ENCODE data around the gene MRPS12.
"Not testable (repeated sequence)": the region's sequence is repeated elsewhere in the genome, so short reads cannot be mapped to it uniquely, and the experiment has no call there.

The MRPS12 gene

DNA sequence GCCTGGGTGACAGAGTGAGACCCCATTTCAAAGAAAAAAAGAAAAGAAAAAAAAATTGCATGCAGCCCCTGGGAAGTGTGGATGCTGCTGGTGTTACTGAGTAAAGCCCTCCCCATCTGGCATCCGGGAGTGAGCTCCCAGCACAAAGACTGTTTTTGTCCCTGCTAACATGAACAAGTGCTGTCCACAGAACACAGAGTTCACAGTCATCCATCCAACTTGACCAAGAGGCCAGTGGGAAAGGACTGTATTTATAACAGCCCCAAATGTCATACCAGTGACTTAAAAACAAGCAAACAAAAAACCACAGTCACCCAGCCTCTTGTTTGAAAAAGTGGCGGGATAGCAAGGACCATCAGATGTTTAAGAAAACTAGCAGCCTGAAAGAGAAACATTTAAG lies 34.0 kb downstream of the MRPS12 start:
- TF ChIP-seq, protein P1, sequence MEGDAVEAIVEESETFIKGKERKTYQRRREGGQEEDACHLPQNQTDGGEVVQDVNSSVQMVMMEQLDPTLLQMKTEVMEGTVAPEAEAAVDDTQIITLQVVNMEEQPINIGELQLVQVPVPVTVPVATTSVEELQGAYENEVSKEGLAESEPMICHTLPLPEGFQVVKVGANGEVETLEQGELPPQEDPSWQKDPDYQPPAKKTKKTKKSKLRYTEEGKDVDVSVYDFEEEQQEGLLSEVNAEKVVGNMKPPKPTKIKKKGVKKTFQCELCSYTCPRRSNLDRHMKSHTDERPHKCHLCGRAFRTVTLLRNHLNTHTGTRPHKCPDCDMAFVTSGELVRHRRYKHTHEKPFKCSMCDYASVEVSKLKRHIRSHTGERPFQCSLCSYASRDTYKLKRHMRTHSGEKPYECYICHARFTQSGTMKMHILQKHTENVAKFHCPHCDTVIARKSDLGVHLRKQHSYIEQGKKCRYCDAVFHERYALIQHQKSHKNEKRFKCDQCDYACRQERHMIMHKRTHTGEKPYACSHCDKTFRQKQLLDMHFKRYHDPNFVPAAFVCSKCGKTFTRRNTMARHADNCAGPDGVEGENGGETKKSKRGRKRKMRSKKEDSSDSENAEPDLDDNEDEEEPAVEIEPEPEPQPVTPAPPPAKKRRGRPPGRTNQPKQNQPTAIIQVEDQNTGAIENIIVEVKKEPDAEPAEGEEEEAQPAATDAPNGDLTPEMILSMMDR (IDR thresholded peaks at IDR 0.05; ENCODE audit: low read depth, low read length) = no peak

DNA sequence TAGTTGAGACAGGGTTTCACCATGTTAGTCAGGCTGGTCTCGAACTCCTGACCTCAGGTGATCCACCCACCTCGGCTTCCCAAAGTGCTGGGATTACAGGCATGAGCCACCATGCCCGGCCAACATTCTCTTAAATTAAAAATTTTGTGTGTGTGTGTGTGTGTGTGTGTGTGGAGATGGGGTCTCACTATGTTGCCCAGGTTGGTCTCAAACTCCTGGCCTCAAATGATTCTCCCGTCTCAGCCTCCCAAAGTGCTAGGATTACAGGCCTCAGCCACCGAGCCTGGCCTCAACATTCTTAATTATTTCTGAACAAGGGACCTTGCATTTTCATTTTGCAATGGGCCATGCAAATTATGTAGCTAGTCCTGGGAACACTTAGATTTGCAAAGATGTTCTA lies 35.4 kb downstream of the MRPS12 start:
- not testable (repeated sequence) for DNase-seq (ENCODE audit: low read depth); H3K4me3 ChIP-seq (ENCODE audit: low read depth, low read length)

More for the DNA sequence above, 34.0 kb downstream of the MRPS12 start:
- H3K4me3 ChIP-seq (ENCODE audit: low read depth, low read length) = no peak overlapping the region
- DNase-seq (ENCODE audit: low read depth) = no peak

DNA sequence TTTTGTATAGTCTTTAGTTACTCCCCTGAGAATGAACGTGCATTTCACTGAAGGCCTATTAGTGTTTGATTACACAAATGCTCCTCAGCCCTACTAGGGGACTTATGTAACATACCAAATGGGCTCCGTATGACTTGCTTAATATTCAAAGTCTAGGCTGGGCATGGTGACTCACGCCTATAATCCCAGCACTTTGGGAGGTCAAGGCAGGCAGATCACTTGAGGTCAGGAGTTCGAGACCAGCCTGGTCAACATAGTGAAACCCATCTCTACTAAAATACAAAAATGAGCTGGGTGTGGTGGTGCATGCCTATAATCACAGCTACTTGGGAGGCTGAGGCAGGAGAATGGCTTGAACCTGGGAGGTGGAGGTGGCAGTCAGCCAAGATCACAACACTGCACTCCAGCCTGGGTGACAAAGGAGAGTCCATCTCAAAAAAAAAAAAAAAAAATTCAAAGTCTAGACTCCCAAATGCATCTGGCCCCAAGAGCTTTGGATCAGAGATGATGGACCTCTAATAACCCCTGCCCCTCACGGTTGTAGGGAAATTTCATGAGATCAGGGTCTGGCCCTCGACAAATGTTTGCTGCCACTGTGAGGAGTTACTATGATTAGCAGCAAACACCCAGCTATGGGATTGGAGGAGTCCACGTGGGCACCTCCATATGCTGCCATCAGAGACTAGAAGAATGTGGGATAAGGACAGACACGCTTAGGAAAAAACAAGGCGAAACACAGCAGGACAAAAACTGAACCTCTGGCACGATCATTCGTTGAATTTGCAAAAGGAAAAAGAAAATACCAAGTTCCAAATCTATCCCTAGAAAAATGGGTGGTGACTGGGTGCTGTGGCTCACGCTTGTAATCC lies 40.2 kb downstream of the MRPS12 start:
- H3K4me3 ChIP-seq (ENCODE audit: low read depth, low read length) = no peak overlapping the region
- DNase-seq (ENCODE audit: low read depth) = peak; percentile 49
- TF ChIP-seq MYC (IDR thresholded peaks at IDR 0.05; ENCODE audit: low read depth, low read length) = no peak
- no peak for TF ChIP-seq POLR2A (IDR thresholded peaks at IDR 0.05; ENCODE audit: extremely low read depth, insufficient read length)
- TF ChIP-seq, protein P1 (IDR thresholded peaks at IDR 0.05; ENCODE audit: low read depth, low read length) = no peak
- TF ChIP-seq, protein P2, sequence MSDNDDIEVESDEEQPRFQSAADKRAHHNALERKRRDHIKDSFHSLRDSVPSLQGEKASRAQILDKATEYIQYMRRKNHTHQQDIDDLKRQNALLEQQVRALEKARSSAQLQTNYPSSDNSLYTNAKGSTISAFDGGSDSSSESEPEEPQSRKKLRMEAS (IDR thresholded peaks at IDR 0.05; ENCODE audit: low read depth, low read length) = no peak

DNA sequence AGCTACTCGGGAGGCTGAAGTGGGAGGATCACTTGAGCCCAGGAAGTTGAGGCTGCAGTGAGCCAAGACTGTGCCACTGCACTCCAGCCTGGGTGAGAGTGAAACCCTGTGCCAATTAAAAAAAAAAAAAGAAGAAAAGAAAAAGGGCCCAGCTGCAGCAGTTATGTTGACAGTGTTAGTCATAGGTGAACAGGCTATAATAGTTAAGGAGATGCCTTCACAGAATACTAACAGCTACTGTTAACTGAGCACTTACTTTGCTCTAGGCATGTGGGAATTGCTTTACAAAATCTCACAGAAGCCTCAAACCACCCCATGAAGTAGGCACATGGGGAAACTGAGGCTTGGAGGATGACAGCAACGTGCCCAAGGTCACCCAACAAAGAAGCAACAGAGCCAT lies 40.9 kb downstream of the MRPS12 start:
- TF ChIP-seq MYC (IDR thresholded peaks at IDR 0.05; ENCODE audit: low read depth, low read length) = no peak
- TF ChIP-seq POLR2A (IDR thresholded peaks at IDR 0.05; ENCODE audit: extremely low read depth, insufficient read length) = no peak
- TF ChIP-seq, protein P2 (IDR thresholded peaks at IDR 0.05; ENCODE audit: low read depth, low read length) = no peak
- TF ChIP-seq, protein P1 (IDR thresholded peaks at IDR 0.05; ENCODE audit: low read depth, low read length) = no peak
- no peak overlapping the region for H3K4me3 ChIP-seq (ENCODE audit: low read depth, low read length)
- no peak for DNase-seq (ENCODE audit: low read depth)

DNA sequence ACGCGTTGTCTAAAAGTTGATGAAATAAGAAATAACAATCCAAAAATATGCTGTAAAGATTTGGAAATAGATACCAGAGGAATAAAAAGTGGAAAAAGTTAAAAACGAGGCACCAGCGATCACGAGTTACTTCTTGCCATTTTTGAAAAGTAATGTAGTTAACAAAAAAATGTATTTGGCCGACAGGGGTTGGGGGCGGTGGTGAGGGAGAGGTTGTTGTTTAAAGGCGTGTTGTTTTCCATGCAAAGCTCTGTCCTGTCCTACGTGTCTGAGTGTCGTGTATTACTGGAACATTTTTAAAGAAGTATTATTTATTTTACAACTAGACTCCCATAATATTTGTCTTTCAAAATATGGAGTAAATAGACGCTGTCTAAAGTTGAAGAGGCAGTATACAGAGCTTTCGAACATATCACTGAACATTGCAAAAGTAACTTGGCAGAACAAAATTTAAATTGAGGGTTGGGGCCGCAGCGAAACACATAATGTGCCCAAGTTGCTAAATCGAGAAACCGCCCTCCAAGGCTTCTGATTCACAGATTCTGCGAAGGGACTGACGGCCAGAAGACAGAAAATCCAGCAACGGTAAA lies 44.0 kb downstream of the MRPS12 start:
- no peak for DNase-seq (ENCODE audit: low read depth)
- H3K4me3 ChIP-seq (ENCODE audit: low read depth, low read length) = no peak overlapping the region
- TF ChIP-seq MYC (IDR thresholded peaks at IDR 0.05; ENCODE audit: low read depth, low read length) = no peak
- TF ChIP-seq, protein P1 (IDR thresholded peaks at IDR 0.05; ENCODE audit: low read depth, low read length) = no peak
- TF ChIP-seq POLR2A (IDR thresholded peaks at IDR 0.05; ENCODE audit: extremely low read depth, insufficient read length) = no peak
- TF ChIP-seq, protein P2 (IDR thresholded peaks at IDR 0.05; ENCODE audit: low read depth, low read length) = no peak

DNA sequence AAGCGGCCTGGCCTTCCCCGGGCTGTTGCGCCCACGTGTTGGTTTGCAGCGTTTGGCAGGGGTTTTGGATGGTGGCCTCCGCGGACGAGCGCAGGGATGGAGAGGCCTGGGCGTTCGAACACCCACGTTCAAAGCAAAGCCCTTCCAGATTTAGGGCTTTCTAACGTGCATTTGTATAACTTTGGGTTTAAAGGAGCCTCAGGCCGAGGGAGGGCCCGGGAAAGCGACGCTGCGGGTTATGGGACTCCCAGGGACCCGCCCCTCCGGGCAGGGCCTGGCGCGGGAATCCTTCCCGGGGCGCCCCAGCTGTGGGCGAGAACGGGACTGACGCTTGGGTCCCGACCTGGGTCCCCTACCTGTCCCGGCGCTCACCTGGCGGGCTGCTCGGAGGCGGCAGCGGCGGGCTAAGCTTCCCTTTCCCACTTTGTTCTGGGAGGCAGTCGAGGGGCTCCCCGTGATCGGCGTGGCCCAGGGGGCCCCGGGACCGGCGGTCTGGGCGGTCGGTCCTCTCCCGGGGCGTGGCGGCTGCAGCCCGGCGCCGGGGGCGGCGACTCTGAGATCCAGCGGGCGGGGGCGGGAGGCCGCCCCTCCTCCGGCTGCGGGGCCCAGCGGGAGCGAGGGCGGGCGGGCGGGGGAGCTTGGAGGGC lies 44.6 kb downstream of the MRPS12 start, which contains the start of gene FBXO17:
TSS of gene FBXO17 (minus strand) at position 529 of the 647 bp plus-strand sequence. CDS start 25,423 bp downstream, outside the sequence.
- TF ChIP-seq, protein P2 (IDR thresholded peaks at IDR 0.05; ENCODE audit: low read depth, low read length) = no peak
- TF ChIP-seq, protein P1 (IDR thresholded peaks at IDR 0.05; ENCODE audit: low read depth, low read length) = no peak
- no peak for TF ChIP-seq POLR2A (IDR thresholded peaks at IDR 0.05; ENCODE audit: extremely low read depth, insufficient read length)
- no peak for TF ChIP-seq MYC (IDR thresholded peaks at IDR 0.05; ENCODE audit: low read depth, low read length)
- H3K4me3 ChIP-seq (ENCODE audit: low read depth, low read length) = no peak within 1 kb of the TSS
- no peak for DNase-seq (ENCODE audit: low read depth)

Data from NB4 (cell line).